Measurements from ENCODE around the gene DNAH1. TPM values are rescaled to one million over a fixed set of nuclear protein-coding genes. Genes with fewer than 3 reads are reported as not detected.
A peak's percentile ranks its signal among the peaks of the same experiment; 100 is the strongest.

DNAH1 gene
- polyA plus RNA-seq, 1 donor (not counting 4 experiments of a cell fraction or from before 2014, with no cell fraction given) = 0.33 TPM

DNA sequence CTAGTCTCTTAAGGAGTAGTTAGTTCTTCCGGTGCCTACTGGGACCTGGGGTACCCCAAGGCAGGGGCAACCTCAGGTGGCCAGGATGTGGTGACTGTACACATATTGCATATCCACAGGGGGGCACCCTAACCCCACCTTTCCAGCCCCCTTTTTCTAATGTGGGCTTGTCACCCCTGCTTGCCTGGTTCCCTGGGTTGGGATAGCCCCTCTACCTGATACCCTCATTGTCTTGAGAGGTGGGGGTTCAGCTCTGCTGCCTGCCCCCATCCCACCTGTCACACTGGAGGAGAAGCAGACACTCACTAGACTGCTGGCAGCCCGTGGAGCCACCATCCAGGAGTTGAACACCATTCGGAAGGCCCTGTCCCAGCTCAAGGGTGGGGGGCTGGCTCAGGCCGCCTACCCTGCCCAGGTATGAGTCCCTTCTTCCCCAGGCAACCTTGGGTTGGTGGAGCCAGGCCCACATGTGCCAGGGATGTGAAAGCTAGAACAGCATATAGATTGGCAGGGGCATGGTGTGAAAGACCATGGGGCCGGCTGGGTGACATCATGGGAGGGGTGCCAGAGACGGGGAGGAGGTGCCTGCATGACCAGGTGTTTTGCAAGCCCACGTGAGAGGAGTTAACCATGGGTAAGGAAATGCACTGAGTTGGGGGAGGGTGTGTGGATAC, 24.5 kb upstream of the DNAH1 start:
- dilution Hi-C loops (cut with MboI; ENCODE audit: extremely low pct_ligation_motif_present, low sequenced_read_pairs) = no loop called here
- H3K79me2 ChIP-seq (ENCODE audit: control insufficient read depth, insufficient read depth, low read length) = peaks cover 7% of the 10 kb centered on the region
- H2AFZ ChIP-seq (ENCODE audit: control insufficient read depth, low read length) = no peak overlapping the region
- peaks cover 8% of the 10 kb centered on the region for H3K4me1 ChIP-seq (ENCODE audit: control insufficient read depth, extremely low read depth, insufficient read depth, low read length)
- no peaks in the 10 kb centered on the region for H3K27me3 ChIP-seq (ENCODE audit: control insufficient read depth, extremely low read depth, insufficient read depth, low read length)
- H3K4me2 ChIP-seq (ENCODE audit: control insufficient read depth, extremely low read depth, insufficient read depth, low read depth, low read length) = no peak overlapping the region
- no peak overlapping the region for H3K27ac ChIP-seq (ENCODE audit: control insufficient read depth, insufficient read depth, low read length)
- DNase-seq (ENCODE audit: low read depth, low spot score) (no peak), FAIRE-seq (no peak)
- TF ChIP-seq EZH2 (IDR thresholded peaks at IDR 0.05; ENCODE audit: low read length) (no peak), CTCF (optimal IDR thresholded peaks at IDR 0.05 in 1 of 3, IDR thresholded peaks at IDR 0.05 in 1 of 3, conservative IDR thresholded peaks at IDR 0.05 in 1 of 3; ENCODE audit: extremely low read depth in 1 of 3, insufficient read depth in 2 of 3, low read length in 3 of 3) (peak in 2 of 3 experiments; percentile 45 to 50)
- H3K9me3 ChIP-seq (ENCODE audit: control insufficient read depth, low read depth, low read length) = no peaks in the 10 kb centered on the region
- peaks cover 5 to 9% of the 10 kb centered on the region in 2 experiments for H3K36me3 ChIP-seq (ENCODE audit: control insufficient read depth in 2 of 2, extremely low read depth in 1 of 2, insufficient read depth in 2 of 2, low read length in 2 of 2)
- no peak overlapping the region for H3K9ac ChIP-seq (ENCODE audit: control insufficient read depth, extremely low read depth, insufficient read depth, low read length)
- H4K20me1 ChIP-seq (ENCODE audit: control insufficient read depth, extremely low read depth, insufficient read depth, low read length) = no peaks in the 10 kb centered on the region
- H3K9me1 ChIP-seq (ENCODE audit: control insufficient read depth, extremely low read depth, insufficient read depth, low read length) = no peaks in the 10 kb centered on the region
- no peak overlapping the region for H3K4me3 ChIP-seq (ENCODE audit: control insufficient read depth in 2 of 3, extremely low read depth in 1 of 3, insufficient read depth in 2 of 3, low read depth in 1 of 3, low read length in 3 of 3)

GRCh38 chr3:52292247-52293065, 23.7 kb upstream of the DNAH1 start:
- Histone ChIP-seq H3K4me3 (ENCODE audit: control insufficient read depth in 2 of 3, extremely low read depth in 1 of 3, insufficient read depth in 2 of 3, low read depth in 1 of 3, low read length in 3 of 3) (no peak overlapping the region), H3K9me1 (ENCODE audit: control insufficient read depth, extremely low read depth, insufficient read depth, low read length) (no peaks in the 10 kb centered on the region), H3K79me2 (ENCODE audit: control insufficient read depth, insufficient read depth, low read length) (peaks cover 2% of the 10 kb centered on the region), H2AFZ (ENCODE audit: control insufficient read depth, low read length) (no peak overlapping the region), H3K4me1 (ENCODE audit: control insufficient read depth, extremely low read depth, insufficient read depth, low read length) (peaks cover 4% of the 10 kb centered on the region), H3K4me2 (ENCODE audit: control insufficient read depth, extremely low read depth, insufficient read depth, low read depth, low read length) (no peak overlapping the region), H4K20me1 (ENCODE audit: control insufficient read depth, extremely low read depth, insufficient read depth, low read length) (no peaks in the 10 kb centered on the region), H3K27ac (ENCODE audit: control insufficient read depth, insufficient read depth, low read length) (no peak overlapping the region), H3K9me3 (ENCODE audit: control insufficient read depth, low read depth, low read length) (no peaks in the 10 kb centered on the region), H3K27me3 (ENCODE audit: control insufficient read depth, extremely low read depth, insufficient read depth, low read length) (no peaks in the 10 kb centered on the region), H3K36me3 (ENCODE audit: control insufficient read depth in 2 of 2, extremely low read depth in 1 of 2, insufficient read depth in 2 of 2, low read length in 2 of 2) (peaks cover 5 to 9% of the 10 kb centered on the region in 2 experiments), H3K9ac (ENCODE audit: control insufficient read depth, extremely low read depth, insufficient read depth, low read length) (no peak overlapping the region)
- dilution Hi-C loops (cut with MboI; ENCODE audit: extremely low pct_ligation_motif_present, low sequenced_read_pairs) = no loop called here
- TF ChIP-seq CTCF (optimal IDR thresholded peaks at IDR 0.05 in 1 of 3, IDR thresholded peaks at IDR 0.05 in 1 of 3, conservative IDR thresholded peaks at IDR 0.05 in 1 of 3; ENCODE audit: extremely low read depth in 1 of 3, insufficient read depth in 2 of 3, low read length in 3 of 3) (no peak), EZH2 (IDR thresholded peaks at IDR 0.05; ENCODE audit: low read length) (no peak)
- no peak for FAIRE-seq
- no peak for DNase-seq (ENCODE audit: low read depth, low spot score)

All from keratinocyte (primary cell).